Immature natural killer cell (primary cell): ENCODE results near the gene EPGN. TPM values are rescaled to one million over a fixed set of nuclear protein-coding genes. Genes with fewer than 3 reads are reported as not detected.
A peak's percentile ranks its signal among the peaks of the same experiment; 100 is the strongest.

ENCODE experiments used
- DNase-seq, 3 donors: peaks; one replicate each; pipeline ENCODE4 v3.0.0; 2022; ENCODE audit warnings: mixed read lengths in 1 of 3
- H3K27ac Mint-ChIP-seq, 6 donors: one replicate each; pipeline ENCODE4 v1.8.0; 2020; ENCODE audit warnings: mixed read lengths in 6 of 6, mild to moderate bottlenecking in 5 of 6, inconsistent platforms in 4 of 6, moderate library complexity in 3 of 6
- H3K27me3 Mint-ChIP-seq, 3 donors: one replicate each; pipeline ENCODE4 v1.8.0; 2020 to 2021; ENCODE audit warnings: low read depth in 3 of 3, mild to moderate bottlenecking in 3 of 3, mixed read lengths in 3 of 3, moderate library complexity in 3 of 3, inconsistent platforms in 1 of 3
- H3K36me3 Mint-ChIP-seq, 3 donors: one replicate each; pipeline ENCODE4 v1.8.0; 2020; ENCODE audit warnings: mixed read lengths in 3 of 3, inconsistent platforms in 2 of 3, mild to moderate bottlenecking in 2 of 3
- H3K4me1 Mint-ChIP-seq, 2 donors: one replicate each; pipeline ENCODE4 v1.8.0; 2020; ENCODE audit warnings: inconsistent platforms in 2 of 2, mild to moderate bottlenecking in 2 of 2, mixed read lengths in 2 of 2, moderate library complexity in 1 of 2
- H3K4me3 Mint-ChIP-seq, 5 donors: one replicate each; pipeline ENCODE4 v1.8.0; 2020; ENCODE audit warnings: mild to moderate bottlenecking in 5 of 5, mixed read lengths in 5 of 5, inconsistent platforms in 3 of 5, moderate library complexity in 3 of 5
- H3K9me3 Mint-ChIP-seq, 6 donors: one replicate each; pipeline ENCODE4 v1.8.0; 2020; ENCODE audit warnings: mild to moderate bottlenecking in 6 of 6, mixed read lengths in 6 of 6, inconsistent platforms in 4 of 6, moderate library complexity in 3 of 6
- polyA plus RNA-seq, 3 donors: library from polyadenylated mRNA; unstranded; fragments of 300-500 nt; fragmentation: Illumina TruSeq; gene quantifications; one replicate each; pipeline ENCODE4 v1.2.3, GENCODE V29; 2021

The EPGN gene
- polyA plus RNA-seq, 3 donors from 2014 or later, result not detected

DNA sequence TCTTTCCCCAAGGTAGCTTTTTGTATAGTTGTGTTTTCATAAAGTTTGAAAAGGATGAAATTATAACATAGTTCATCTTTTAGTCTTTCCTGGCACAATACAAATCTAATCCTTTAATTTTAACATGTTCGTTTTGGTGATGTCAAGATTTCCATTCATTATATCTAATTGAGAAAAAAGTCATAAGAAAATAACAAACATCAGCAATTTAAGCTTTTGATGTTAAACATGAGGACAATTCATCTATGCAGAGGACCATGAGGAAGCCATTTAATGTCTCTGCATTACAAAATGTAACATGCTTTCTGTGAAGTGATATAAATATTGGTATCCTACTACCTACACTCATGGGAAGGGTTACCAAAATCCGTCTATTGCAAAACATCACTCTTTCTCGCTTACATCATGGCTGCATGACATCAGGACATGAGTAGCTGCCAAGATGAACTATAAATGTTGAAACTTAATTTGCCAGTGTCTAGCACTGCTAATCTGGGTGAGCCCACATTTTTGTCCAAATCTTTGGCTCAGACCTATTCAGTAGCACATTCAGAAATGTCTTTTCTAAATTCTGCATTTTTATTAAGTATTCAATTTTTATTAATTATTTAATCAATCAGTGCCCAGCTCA, 9.5 kb downstream of the EPGN start:
- H3K27me3 Mint-ChIP-seq, result peaks cover 2 to 10% (median 4%) of the 10 kb centered on the region in 3 donors
- no peaks in the 10 kb centered on the region for H3K4me1 Mint-ChIP-seq
- H3K27ac Mint-ChIP-seq, result no peak overlapping the region
- H3K4me3 Mint-ChIP-seq, result no peak overlapping the region
- H3K9me3 Mint-ChIP-seq, result no peaks in the 10 kb centered on the region
- no peaks in the 10 kb centered on the region for H3K36me3 Mint-ChIP-seq
- DNase-seq, result no peak

DNA sequence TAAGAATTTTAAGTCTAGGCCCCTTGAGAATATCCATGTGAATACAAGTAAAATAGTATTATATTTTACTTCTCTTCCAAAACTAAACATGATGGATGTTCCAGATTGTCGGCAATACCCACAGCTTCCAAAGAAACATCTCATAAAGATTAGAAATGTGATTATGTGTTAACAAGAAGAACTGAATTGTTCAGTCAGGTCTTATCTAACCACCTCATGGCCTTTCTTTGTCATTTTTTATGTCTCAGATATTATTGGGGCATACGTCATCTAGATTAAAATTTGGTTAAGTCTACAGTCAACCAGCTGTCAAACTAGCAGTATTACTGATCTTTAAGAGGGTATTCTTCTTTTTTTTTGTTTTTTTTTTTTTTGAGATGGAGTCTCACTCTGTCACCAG, 10.0 kb downstream of the EPGN start:
- Mint-ChIP-seq H3K27me3 (peaks cover 2 to 10% (median 4%) of the 10 kb centered on the region in 3 donors), H3K9me3 (no peaks in the 10 kb centered on the region), H3K4me1 (no peaks in the 10 kb centered on the region), H3K4me3 (no peak overlapping the region), H3K27ac (no peak overlapping the region), H3K36me3 (no peaks in the 10 kb centered on the region)
- DNase-seq, result no peak

DNA sequence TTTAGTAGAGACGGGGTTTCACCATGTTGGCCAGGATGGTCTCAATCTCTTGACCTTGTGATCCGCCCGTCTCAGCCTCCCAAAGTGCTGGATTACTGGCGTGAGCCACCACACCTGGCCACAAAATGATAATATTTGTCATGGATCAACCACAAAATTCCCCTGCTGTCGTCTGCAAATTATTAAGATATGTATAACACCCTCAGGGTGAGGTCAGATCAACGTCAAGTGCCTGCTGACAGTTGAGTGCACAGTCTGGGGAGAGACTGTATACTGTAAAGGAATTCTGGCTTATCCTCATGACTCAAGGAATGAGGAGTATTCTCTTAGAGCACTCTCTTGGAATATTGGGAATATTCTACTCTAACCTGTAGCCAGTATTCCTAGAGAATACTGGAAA, 11.2 kb downstream of the EPGN start:
- no peak for DNase-seq
- Mint-ChIP-seq H3K9me3 (no peaks in the 10 kb centered on the region), H3K27ac (no peak overlapping the region), H3K4me1 (no peaks in the 10 kb centered on the region), H3K4me3 (no peak overlapping the region), H3K36me3 (no peaks in the 10 kb centered on the region), H3K27me3 (peaks cover 2 to 10% (median 5%) of the 10 kb centered on the region in 3 donors)

DNA sequence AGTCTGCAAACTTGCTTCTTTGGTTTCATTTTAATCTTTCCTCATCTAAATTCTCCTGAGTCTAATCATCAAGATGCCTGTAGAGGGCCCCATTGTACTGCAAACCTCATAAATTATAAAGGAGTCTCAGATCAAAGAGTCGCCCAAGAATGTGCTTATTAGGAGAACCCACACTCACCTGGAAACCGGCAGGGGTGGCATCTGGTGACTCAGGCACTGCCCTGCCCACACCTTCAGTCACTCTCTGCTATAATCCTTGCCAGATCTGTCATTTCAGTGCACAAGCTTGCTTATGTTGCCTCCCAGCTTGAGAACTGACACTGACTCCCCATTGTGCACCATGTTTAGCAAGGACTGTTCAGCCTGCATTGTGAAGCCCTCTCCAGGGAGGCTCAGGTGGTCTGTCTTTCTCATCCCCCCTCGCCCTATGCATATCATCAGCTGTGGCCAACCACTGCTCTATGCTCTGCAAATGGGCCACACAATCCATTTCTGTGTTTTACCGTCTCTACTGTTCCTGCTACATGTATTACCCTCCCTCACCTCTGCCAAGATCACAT, 12.4 kb downstream of the EPGN start:
- Mint-ChIP-seq H3K27ac (no peak overlapping the region), H3K4me1 (no peaks in the 10 kb centered on the region), H3K9me3 (no peaks in the 10 kb centered on the region), H3K27me3 (peaks cover 2 to 10% (median 5%) of the 10 kb centered on the region in 3 donors), H3K4me3 (no peak overlapping the region), H3K36me3 (no peaks in the 10 kb centered on the region)
- DNase-seq, result peak in 1 of 3 donors; percentile 5

DNA sequence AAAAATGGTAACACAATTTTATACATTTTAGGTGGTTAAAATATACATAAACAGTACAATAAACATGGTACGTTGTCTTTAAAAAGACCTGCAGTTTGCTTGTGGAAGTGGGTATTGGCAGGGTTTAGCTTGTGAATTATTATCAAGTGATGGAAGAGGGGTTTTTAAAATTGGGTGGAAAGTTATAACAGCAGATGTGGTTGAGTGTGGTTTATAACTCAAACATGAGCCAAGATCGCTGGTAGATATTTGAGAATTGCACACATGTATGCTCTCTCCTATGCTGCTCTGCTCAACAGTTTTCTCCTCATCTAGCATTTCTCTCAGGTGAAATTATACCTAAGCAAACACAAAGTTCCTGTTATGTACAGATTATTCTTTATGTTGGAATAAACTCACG, 14.0 kb downstream of the EPGN start:
- no peak for DNase-seq
- no peak overlapping the region for H3K27ac Mint-ChIP-seq
- H3K9me3 Mint-ChIP-seq, result no peaks in the 10 kb centered on the region
- peaks cover 0 to 10% (median 5%) of the 10 kb centered on the region in 3 donors for H3K27me3 Mint-ChIP-seq
- no peak overlapping the region for H3K4me3 Mint-ChIP-seq
- no peaks in the 10 kb centered on the region for H3K36me3 Mint-ChIP-seq
- no peaks in the 10 kb centered on the region for H3K4me1 Mint-ChIP-seq

DNA sequence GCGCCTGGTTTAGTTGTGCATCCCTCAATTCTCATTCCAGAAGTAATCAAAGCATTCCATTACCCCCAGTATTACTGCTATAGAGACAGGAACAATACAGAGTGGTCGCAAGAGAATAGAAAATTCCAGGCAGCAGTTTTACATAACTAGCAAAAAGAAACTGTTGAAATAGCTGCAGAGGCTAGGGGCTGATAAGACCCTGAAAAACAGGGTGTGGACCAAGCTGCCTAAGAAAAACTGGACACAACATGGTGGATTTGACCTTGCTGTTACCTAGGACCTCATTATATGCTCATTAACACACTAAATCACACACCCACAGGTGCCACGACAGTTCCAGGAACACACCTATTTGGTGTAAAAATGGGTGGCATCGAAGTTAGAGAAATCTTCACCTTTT, 15.4 kb downstream of the EPGN start:
- peaks cover 0 to 10% (median 4%) of the 10 kb centered on the region in 3 donors for H3K27me3 Mint-ChIP-seq
- H3K4me1 Mint-ChIP-seq, result no peaks in the 10 kb centered on the region
- no peaks in the 10 kb centered on the region for H3K9me3 Mint-ChIP-seq
- no peaks in the 10 kb centered on the region for H3K36me3 Mint-ChIP-seq
- H3K4me3 Mint-ChIP-seq, result no peak overlapping the region
- no peak for DNase-seq
- H3K27ac Mint-ChIP-seq, result no peak overlapping the region

DNA sequence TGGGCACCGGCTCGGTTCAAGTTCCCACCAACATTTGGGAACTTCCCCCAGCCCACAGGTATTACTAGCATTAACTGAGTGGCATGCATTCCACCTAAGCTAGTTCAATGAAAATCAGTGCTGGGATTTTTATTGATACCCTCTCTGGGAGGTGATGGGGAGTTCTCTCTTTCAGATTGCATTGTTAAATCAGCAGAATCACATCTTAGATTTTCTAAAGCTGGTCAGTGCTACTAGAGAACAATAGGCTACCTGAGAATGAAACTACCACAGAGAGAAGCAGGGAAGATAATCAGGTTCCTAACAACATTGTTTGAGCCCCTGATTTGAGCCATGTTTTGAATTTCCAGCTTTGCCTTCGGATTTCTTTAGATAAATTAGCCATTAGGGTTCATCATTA, 16.0 kb downstream of the EPGN start:
- no peaks in the 10 kb centered on the region for H3K36me3 Mint-ChIP-seq
- H3K4me3 Mint-ChIP-seq, result no peak overlapping the region
- peaks cover 2 to 11% (median 5%) of the 10 kb centered on the region in 3 donors for H3K27me3 Mint-ChIP-seq
- H3K9me3 Mint-ChIP-seq, result no peaks in the 10 kb centered on the region
- no peaks in the 10 kb centered on the region for H3K4me1 Mint-ChIP-seq
- H3K27ac Mint-ChIP-seq, result no peak overlapping the region
- no peak for DNase-seq

DNA sequence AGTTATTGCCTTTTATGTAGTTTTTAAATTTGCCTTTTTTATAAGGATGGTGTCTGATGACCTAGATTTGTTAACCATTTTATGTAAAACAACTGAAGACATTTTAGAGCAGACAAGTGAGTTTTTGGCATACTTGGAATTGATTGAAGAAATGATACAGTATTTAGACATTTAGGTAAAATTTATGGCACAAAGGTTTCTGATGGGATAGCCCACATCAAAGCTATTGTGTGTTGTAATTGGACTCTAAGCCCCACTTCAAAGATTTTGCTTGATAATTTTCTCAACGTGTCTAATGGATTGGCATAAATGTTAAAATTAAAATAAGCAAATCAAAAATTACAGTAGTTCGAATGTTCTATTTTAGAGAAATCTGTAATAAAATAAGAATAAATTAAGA, 17.6 kb downstream of the EPGN start:
- Mint-ChIP-seq H3K4me3 (no peak overlapping the region), H3K27ac (no peak overlapping the region), H3K36me3 (no peaks in the 10 kb centered on the region), H3K27me3 (peaks cover 2 to 11% (median 5%) of the 10 kb centered on the region in 3 donors), H3K4me1 (no peaks in the 10 kb centered on the region), H3K9me3 (no peaks in the 10 kb centered on the region)
- DNase-seq, result no peak

DNA sequence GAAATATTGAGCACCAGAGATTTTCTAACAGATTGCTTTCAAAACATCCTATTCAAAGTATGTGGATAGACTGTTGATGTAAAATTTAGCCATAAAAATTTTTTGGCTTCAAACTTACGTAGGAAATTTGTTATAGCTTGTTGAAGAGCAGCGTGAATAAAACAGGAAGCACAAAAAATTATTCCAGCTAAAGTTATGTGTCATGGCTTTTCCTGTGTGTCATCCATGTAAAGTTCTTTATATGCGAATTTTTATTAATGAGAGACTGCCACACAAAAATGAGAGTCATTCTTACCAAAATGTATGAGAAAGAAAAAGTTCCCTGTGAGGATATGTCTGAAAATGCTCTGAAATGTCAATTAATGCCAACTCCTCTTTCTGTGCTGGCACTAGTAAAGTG, 19.5 kb downstream of the EPGN start:
- no peaks in the 10 kb centered on the region for H3K36me3 Mint-ChIP-seq

DNA sequence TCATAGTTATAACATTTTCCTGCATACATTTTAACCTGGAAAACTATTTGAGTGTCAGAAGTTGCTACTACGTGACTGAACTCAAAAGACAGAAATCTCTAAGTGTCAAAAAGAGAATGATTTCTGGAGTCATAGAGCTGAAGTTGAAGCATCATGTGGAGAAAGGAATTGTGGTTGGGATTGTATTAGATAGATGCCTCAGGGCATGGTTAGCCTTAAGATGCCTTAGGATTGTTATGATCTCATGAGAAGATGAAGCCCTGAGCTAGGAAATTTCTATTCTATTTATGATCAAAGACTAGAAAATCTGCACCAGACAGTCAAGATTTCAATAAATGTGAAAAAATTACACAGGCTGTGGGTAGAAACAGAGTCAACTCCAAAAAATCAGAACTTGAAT, 20.2 kb downstream of the EPGN start:
- H3K4me3 Mint-ChIP-seq, result no peak overlapping the region
- H3K36me3 Mint-ChIP-seq, result no peaks in the 10 kb centered on the region
- H3K27ac Mint-ChIP-seq, result no peak overlapping the region
- no peaks in the 10 kb centered on the region for H3K9me3 Mint-ChIP-seq
- H3K4me1 Mint-ChIP-seq, result no peaks in the 10 kb centered on the region
- DNase-seq, result no peak
- H3K27me3 Mint-ChIP-seq, result peaks cover 2 to 6% (median 3%) of the 10 kb centered on the region in 3 donors

More for the DNA sequence above, 19.5 kb downstream of the EPGN start:
- Mint-ChIP-seq H3K4me1 (no peaks in the 10 kb centered on the region), H3K4me3 (no peak overlapping the region), H3K9me3 (no peaks in the 10 kb centered on the region), H3K27ac (no peak overlapping the region), H3K27me3 (peaks cover 2 to 6% (median 3%) of the 10 kb centered on the region in 3 donors)
- no peak for DNase-seq

DNA sequence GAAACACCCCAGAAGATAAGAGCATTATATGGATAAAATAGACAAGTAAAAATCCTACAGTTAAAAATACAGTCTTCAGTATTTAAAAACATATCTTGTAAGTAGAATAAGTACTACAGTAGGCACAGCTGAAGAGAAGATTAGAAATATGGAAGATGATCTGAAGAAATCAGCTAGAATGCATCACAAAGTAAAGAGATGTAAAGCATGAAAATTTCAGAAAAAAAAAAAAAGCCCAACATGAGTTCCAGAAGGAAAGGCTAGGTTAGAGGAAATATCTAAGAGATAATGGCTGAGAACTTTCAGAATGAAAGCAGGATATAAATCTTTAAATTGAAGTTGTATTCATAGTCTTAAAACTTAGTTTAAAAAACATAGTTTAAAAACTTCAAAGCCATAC, 21.0 kb downstream of the EPGN start:
- Mint-ChIP-seq H3K4me1 (no peaks in the 10 kb centered on the region), H3K27ac (no peak overlapping the region), H3K36me3 (no peaks in the 10 kb centered on the region), H3K4me3 (no peak overlapping the region), H3K27me3 (peaks cover 2 to 8% (median 2%) of the 10 kb centered on the region in 3 donors), H3K9me3 (no peaks in the 10 kb centered on the region)
- DNase-seq, result no peak

DNA sequence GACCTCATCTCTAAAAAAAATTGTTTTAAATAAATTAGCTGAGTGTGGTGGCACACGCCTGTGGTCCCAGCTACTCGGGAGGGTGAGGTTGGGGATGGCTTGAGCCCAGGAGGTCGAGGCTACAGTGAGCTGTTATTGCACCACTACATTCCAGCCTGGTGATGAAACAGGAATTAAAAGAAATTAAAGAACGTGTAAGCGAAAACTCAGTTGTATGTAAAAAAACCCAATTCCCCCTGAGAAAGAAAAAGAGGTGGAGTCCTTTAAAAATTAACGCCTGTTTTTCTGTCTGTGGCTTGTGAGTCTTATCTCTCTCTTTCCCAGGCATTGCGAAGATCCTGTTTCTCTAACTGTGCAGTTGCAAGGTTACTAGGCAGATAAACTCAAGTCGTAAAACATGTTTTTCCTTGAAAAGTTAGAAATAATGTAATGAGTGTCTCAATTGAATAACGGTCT, 22.1 kb downstream of the EPGN start:
- no peak overlapping the region for H3K27ac Mint-ChIP-seq
- peaks cover 2 to 10% (median 4%) of the 10 kb centered on the region in 3 donors for H3K27me3 Mint-ChIP-seq
- H3K9me3 Mint-ChIP-seq, result no peaks in the 10 kb centered on the region
- H3K4me1 Mint-ChIP-seq, result no peaks in the 10 kb centered on the region
- no peak for DNase-seq
- H3K4me3 Mint-ChIP-seq, result no peak overlapping the region
- H3K36me3 Mint-ChIP-seq, result no peaks in the 10 kb centered on the region

DNA sequence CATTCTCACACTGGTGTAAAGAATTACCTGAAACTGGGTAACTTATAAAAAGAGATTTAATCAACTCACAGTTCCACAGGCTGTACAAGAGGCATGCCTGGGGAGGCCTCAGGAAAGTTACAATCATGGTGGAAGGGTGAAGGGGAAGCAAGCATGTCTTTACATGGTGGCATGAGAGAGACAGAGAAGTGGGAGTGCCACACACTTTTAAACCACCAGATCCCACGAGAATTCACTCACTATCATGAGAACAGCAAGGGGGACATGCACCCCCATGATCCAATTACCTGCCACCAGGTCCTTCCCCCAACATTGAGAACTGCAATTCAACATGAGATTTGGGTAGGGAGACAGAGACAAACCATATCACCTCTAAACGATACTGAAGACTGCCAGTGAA, 23.0 kb downstream of the EPGN start:
- Mint-ChIP-seq H3K4me3 (no peak overlapping the region), H3K27me3 (peaks cover 2 to 10% (median 4%) of the 10 kb centered on the region in 3 donors), H3K4me1 (no peaks in the 10 kb centered on the region), H3K9me3 (no peaks in the 10 kb centered on the region), H3K36me3 (no peaks in the 10 kb centered on the region), H3K27ac (no peak overlapping the region)
- no peak for DNase-seq

DNA sequence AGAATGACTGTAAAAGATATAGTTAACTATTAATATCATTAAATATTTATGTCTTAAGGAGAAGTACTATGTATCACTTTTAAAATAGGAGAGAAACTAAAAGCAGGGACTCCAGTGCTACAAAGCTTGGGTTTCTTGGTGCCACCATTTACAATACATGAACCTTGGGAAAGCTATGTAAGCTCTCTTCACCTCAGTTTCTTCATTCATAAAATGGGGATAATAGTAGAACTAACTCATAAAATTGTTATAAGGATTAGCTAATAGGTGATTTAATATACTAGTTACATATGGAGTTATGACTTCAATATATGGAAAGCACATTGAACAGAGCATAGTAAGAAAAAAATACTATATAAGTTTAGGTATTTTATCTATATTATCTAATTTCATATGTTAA, 23.7 kb downstream of the EPGN start:
- Mint-ChIP-seq H3K4me3 (no peak overlapping the region), H3K4me1 (no peaks in the 10 kb centered on the region), H3K27ac (no peak overlapping the region), H3K9me3 (no peaks in the 10 kb centered on the region), H3K27me3 (peaks cover 2 to 10% (median 4%) of the 10 kb centered on the region in 3 donors), H3K36me3 (no peaks in the 10 kb centered on the region)
- DNase-seq, result no peak

DNA sequence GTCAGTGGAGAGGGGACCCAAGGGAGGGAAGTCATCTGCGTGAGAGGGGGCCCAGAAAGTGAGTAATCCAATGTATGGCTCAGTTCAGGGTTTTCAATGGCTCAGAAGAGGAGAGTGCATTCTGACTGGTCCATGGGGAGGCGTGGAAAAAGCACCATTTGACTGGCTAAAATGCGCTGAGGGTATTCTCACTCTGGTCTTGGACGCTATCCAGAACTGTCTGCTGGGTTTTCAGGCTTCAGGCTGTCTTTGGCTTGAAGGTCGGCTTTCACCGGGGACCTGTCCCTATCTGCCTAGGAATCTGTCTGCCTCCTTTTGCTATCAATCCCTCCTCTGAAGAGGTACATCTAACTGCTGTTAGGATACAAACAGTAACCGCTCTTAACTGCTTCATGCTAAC, 26.4 kb downstream of the EPGN start:
- DNase-seq, result no peak

More for the DNA sequence above, 26.4 kb downstream of the EPGN start:
- H3K4me3 Mint-ChIP-seq, result no peak overlapping the region
- no peaks in the 10 kb centered on the region for H3K4me1 Mint-ChIP-seq
- no peaks in the 10 kb centered on the region for H3K9me3 Mint-ChIP-seq
- no peak overlapping the region for H3K27ac Mint-ChIP-seq
- peaks cover 0 to 5% (median 2%) of the 10 kb centered on the region in 3 donors for H3K27me3 Mint-ChIP-seq
- no peaks in the 10 kb centered on the region for H3K36me3 Mint-ChIP-seq
